HG03460 (cell line): ENCODE measurements around the gene CLSTN1.
"Not testable (repeated sequence)": the region's sequence is repeated elsewhere in the genome, so short reads cannot be mapped to it uniquely, and the experiment has no call there.

Experiments
- ATAC-seq: cut with Tn5 transposase; IDR thresholded peaks from one replicate; pipeline ENCODE4 v1.9.1; 2021; ENCODE audit not compliant: unreplicated experiment

The CLSTN1 gene

GRCh38 chr1:9801909-9802308, 21.9 kb downstream of the CLSTN1 start:
- ATAC-seq = no peak

- no peak for ATAC-seq
Measured at GRCh38 chr1:9798236-9799130, 25.3 kb downstream of the CLSTN1 start.

- no peak for ATAC-seq
Measured at GRCh38 chr1:9797049-9797448, 26.7 kb downstream of the CLSTN1 start.

- ATAC-seq = no peak
Measured at GRCh38 chr1:9794081-9794480, 29.7 kb downstream of the CLSTN1 start.

GRCh38 chr1:9793291-9793690, 30.5 kb downstream of the CLSTN1 start:
- no peak for ATAC-seq

- no peak for ATAC-seq
Measured at GRCh38 chr1:9792156-9793042, 31.4 kb downstream of the CLSTN1 start.

GRCh38 chr1:9789700-9790099, 34.1 kb downstream of the CLSTN1 start:
- not testable (repeated sequence) for ATAC-seq

GRCh38 chr1:9787702-9788101, 36.1 kb downstream of the CLSTN1 start:
- peak; percentile 76 for ATAC-seq

- ATAC-seq = no peak
Measured at GRCh38 chr1:9785406-9785805, 38.4 kb downstream of the CLSTN1 start.

- no peak for ATAC-seq
Measured at GRCh38 chr1:9784508-9785133, 39.1 kb downstream of the CLSTN1 start.

- no peak for ATAC-seq
Measured at GRCh38 chr1:9782897-9783296, 40.9 kb downstream of the CLSTN1 start.

- no peak for ATAC-seq
Measured at GRCh38 chr1:9782116-9782751, 41.5 kb downstream of the CLSTN1 start.

- no peak for ATAC-seq
Measured at GRCh38 chr1:9780554-9781110, 43.1 kb downstream of the CLSTN1 start.

GRCh38 chr1:9778905-9779304, 44.9 kb downstream of the CLSTN1 start:
- no peak for ATAC-seq

- ATAC-seq = no peak
Measured at GRCh38 chr1:9776685-9777084, 47.1 kb downstream of the CLSTN1 start.

- ATAC-seq = no peak
Measured at GRCh38 chr1:9774712-9775679, 48.8 kb downstream of the CLSTN1 start.

GRCh38 chr1:9770298-9770697, 53.5 kb downstream of the CLSTN1 start:
- ATAC-seq = no peak

- no peak for ATAC-seq
Measured at GRCh38 chr1:9768983-9769382, 54.8 kb downstream of the CLSTN1 start.

- no peak for ATAC-seq
Measured at GRCh38 chr1:9767964-9768668, 55.6 kb downstream of the CLSTN1 start.
